H1 (cell line): ENCODE results near the gene GUCY1B1. TPM values are rescaled to one million over a fixed set of nuclear protein-coding genes. Genes with fewer than 3 reads are reported as not detected.

Experiments used
- CTCF ChIA-PET: fragments of 300-600 bp; sonication (Branson Sonifier 250); formaldehyde crosslinking; loops from one replicate; lab custom pipeline; 2021; ENCODE audit not compliant: partially characterized antibody; lab: Charles Lee
- POLR2A ChIA-PET: fragments of 300-600 bp; sonication (Branson Sonifier 250); formaldehyde crosslinking; loops from one replicate; lab custom pipeline; 2021; ENCODE audit warnings: inconsistent platforms; ENCODE audit not compliant: partially characterized antibody; lab: Charles Lee
- DNase-seq, 2 experiments: peaks; one replicate each; pipeline versions ENCODE4 v3.0.0 to v3.0.0-alpha.2; 2010 to 2022; ENCODE audit warnings: low spot score in 2 of 2, low read depth in 1 of 2, mixed read lengths in 1 of 2
- FAIRE-seq: peaks from 2 replicates; lab custom pipeline; 2011; peaks lifted over from hg19 to GRCh38; lab: Jason Lieb, UNC
- H2AFZ ChIP-seq: 2 replicates; pipeline ENCODE4 v1.8.1; 2012; ENCODE audit warnings: low read length, inconsistent platforms
- H2AK5ac ChIP-seq: 2 replicates; pipeline ENCODE4 v1.6.1; 2013; ENCODE audit warnings: low read depth, low read length
- H2BK120ac ChIP-seq: replicated peaks from 2 replicates; pipeline ENCODE3; 2013; ENCODE audit warnings: low read depth, low read length, inconsistent platforms
- H2BK12ac ChIP-seq: 2 replicates; pipeline ENCODE4 v1.6.1; 2013; ENCODE audit warnings: low read depth, low read length
- H2BK15ac ChIP-seq: 2 replicates; pipeline ENCODE4 v1.6.1; 2013; ENCODE audit warnings: low read length
- H2BK20ac ChIP-seq: 2 replicates; pipeline ENCODE4 v1.6.1; 2013; ENCODE audit warnings: low read length
- H2BK5ac ChIP-seq: 2 replicates; pipeline ENCODE4 v1.6.1; 2013; ENCODE audit warnings: low read depth, low read length
- H3K14ac ChIP-seq: 2 replicates; pipeline ENCODE4 v1.6.1; 2013; ENCODE audit warnings: inconsistent platforms; ENCODE audit not compliant: insufficient read length
- H3K18ac ChIP-seq: 2 replicates; pipeline ENCODE4 v1.6.1; 2013; ENCODE audit warnings: low read length; ENCODE audit errors: extremely low read depth
- H3K23ac ChIP-seq: 2 replicates; pipeline ENCODE4 v1.6.1; 2013; ENCODE audit warnings: inconsistent platforms; ENCODE audit not compliant: insufficient read length
- H3K23me2 ChIP-seq: 2 replicates; pipeline ENCODE4 v1.6.1; 2013; ENCODE audit warnings: low read depth, low read length
- H3K27ac ChIP-seq: 2 replicates; pipeline ENCODE4 v1.6.1; 2011; ENCODE audit warnings: low read depth, low read length, inconsistent platforms
- H3K27me3 ChIP-seq, 4 experiments: replicated peaks in 1 of 4; 1 replicate in 1 of 4; 2 replicates in 3 of 4; pipeline versions ENCODE4 v1.6.1 to v1.8.1; 2011 to 2013; ENCODE audit warnings: low read length in 3 of 4, mild to moderate bottlenecking in 3 of 4, inconsistent platforms in 2 of 4, mixed read lengths in 2 of 4, moderate library complexity in 1 of 4; ENCODE audit not compliant: control insufficient read depth in 3 of 4, insufficient read depth in 3 of 4; ENCODE audit errors: extremely low read depth in 1 of 4
- H3K36me3 ChIP-seq, 4 experiments: 2 replicates each; pipeline versions ENCODE4 v1.6.1 to v1.8.1; 2011 to 2013; ENCODE audit warnings: mild to moderate bottlenecking in 4 of 4, low read length in 3 of 4, moderate library complexity in 2 of 4, control low read depth in 1 of 4, inconsistent platforms in 1 of 4; ENCODE audit not compliant: insufficient read depth in 4 of 4, control insufficient read depth in 2 of 4
- H3K4ac ChIP-seq: replicated peaks from 2 replicates; pipeline ENCODE3; 2013; ENCODE audit warnings: low read length, low read depth, mixed read lengths, inconsistent platforms; ENCODE audit not compliant: insufficient read length
- H3K4me1 ChIP-seq, 4 experiments: replicated peaks in 1 of 4; 1 replicate in 1 of 4; 2 replicates in 3 of 4; pipeline versions ENCODE4 v1.6.1 to v1.8.1; 2011 to 2013; ENCODE audit warnings: low read length in 3 of 4, inconsistent platforms in 2 of 4, mixed read lengths in 1 of 4; ENCODE audit not compliant: insufficient read depth in 4 of 4, control insufficient read depth in 3 of 4
- H3K4me2 ChIP-seq, 2 experiments: 2 replicates each; pipeline versions ENCODE4 v1.6.1 to v1.8.1; 2011 to 2013; ENCODE audit warnings: low read depth in 2 of 2, low read length in 2 of 2, control low read depth in 1 of 2, inconsistent platforms in 1 of 2, mild to moderate bottlenecking in 1 of 2; ENCODE audit not compliant: insufficient read depth in 1 of 2
- H3K4me3 ChIP-seq, 4 experiments: fragments of 200-600, 300-600 bp in 1 of 4; sonication (generic), shearing (Covaris generic), sonication (Bioruptor Twin) in 1 of 4; 2 replicates each; pipeline versions ENCODE4 v1.5.1 to v1.8.1; 2011 to 2016; ENCODE audit warnings: low read length in 4 of 4, low read depth in 3 of 4, control low read depth in 2 of 4, inconsistent platforms in 2 of 4, mild to moderate bottlenecking in 2 of 4, mixed read lengths in 1 of 4, moderate library complexity in 1 of 4; ENCODE audit not compliant: insufficient read depth in 2 of 4; ENCODE audit errors: extremely low read depth in 1 of 4
- H3K56ac ChIP-seq: replicated peaks from 2 replicates; pipeline ENCODE3; 2013; ENCODE audit warnings: low read depth, mild to moderate bottlenecking, mixed read lengths, low read length, inconsistent platforms; ENCODE audit not compliant: insufficient read length
- H3K79me1 ChIP-seq: 2 replicates; pipeline ENCODE4 v1.6.1; 2013; ENCODE audit warnings: low read depth, low read length, control low read depth
- H3K79me2 ChIP-seq, 2 experiments: 2 replicates each; pipeline versions ENCODE4 v1.6.1 to v1.8.1; 2012 to 2013; ENCODE audit warnings: low read length in 2 of 2, mild to moderate bottlenecking in 2 of 2, inconsistent platforms in 1 of 2; ENCODE audit not compliant: insufficient read depth in 2 of 2, control insufficient read depth in 1 of 2
- H3K9ac ChIP-seq, 4 experiments: replicated peaks in 1 of 4; 1 replicate in 1 of 4; 2 replicates in 3 of 4; pipeline versions ENCODE4 v1.6.1 to v1.8.1; 2011 to 2013; ENCODE audit warnings: low read depth in 3 of 4, low read length in 3 of 4, control low read depth in 2 of 4, mild to moderate bottlenecking in 2 of 4, moderate library complexity in 2 of 4, inconsistent platforms in 1 of 4; ENCODE audit errors: extremely low read depth in 1 of 4
- H3K9me3 ChIP-seq, 2 experiments: 2 replicates each; pipeline versions ENCODE4 v1.6.1 to v1.8.1; 2012 to 2013; ENCODE audit warnings: mild to moderate bottlenecking in 2 of 2, moderate library complexity in 2 of 2, control low read depth in 1 of 2, inconsistent platforms in 1 of 2, low read depth in 1 of 2, low read length in 1 of 2, mixed read lengths in 1 of 2; ENCODE audit not compliant: insufficient read depth in 2 of 2
- H4K20me1 ChIP-seq, 2 experiments: replicated peaks in 1 of 2; 2 replicates each; pipeline versions ENCODE3 to v1.8.1; 2011 to 2013; ENCODE audit warnings: inconsistent platforms in 2 of 2, low read length in 2 of 2, mild to moderate bottlenecking in 1 of 2; ENCODE audit not compliant: insufficient read depth in 2 of 2, control insufficient read depth in 1 of 2
- H4K5ac ChIP-seq: 2 replicates; pipeline ENCODE4 v1.6.1; 2013; ENCODE audit warnings: low read length, low read depth, mixed read lengths, inconsistent platforms; ENCODE audit not compliant: insufficient read length
- H4K8ac ChIP-seq: 2 replicates; pipeline ENCODE4 v1.8.0; 2013; ENCODE audit warnings: mild to moderate bottlenecking, moderate library complexity, low read length, inconsistent platforms; ENCODE audit not compliant: insufficient read depth; ENCODE audit errors: extremely low read depth
- H4K91ac ChIP-seq: replicated peaks from 2 replicates; pipeline ENCODE3; 2013; ENCODE audit warnings: low read length, mixed read lengths, inconsistent platforms; ENCODE audit not compliant: insufficient read length
- BRCA1 ChIP-seq: IDR thresholded peaks from 2 replicates; pipeline ENCODE4 v1.6.1; 2012; ENCODE audit warnings: low read depth, low read length, improper control_type of control experiment
- JUN ChIP-seq: IDR thresholded peaks from 2 replicates; pipeline ENCODE4 v1.6.1; 2011; ENCODE audit warnings: low read depth, mild to moderate bottlenecking, improper control_type of control experiment, low read length
- MAX ChIP-seq: IDR thresholded peaks from 2 replicates; pipeline ENCODE4 v1.6.1; 2012; ENCODE audit warnings: inconsistent platforms
- NRF1 ChIP-seq: IDR thresholded peaks from 2 replicates; pipeline ENCODE4 v1.6.1; 2011; ENCODE audit warnings: mild to moderate bottlenecking, low read depth, low read length, improper control_type of control experiment
- SIX5 ChIP-seq: IDR thresholded peaks from 2 replicates; pipeline ENCODE4 v1.6.1; 2011; ENCODE audit warnings: mild to moderate bottlenecking, low read depth, low read length
- SP1 ChIP-seq: IDR thresholded peaks from 2 replicates; pipeline ENCODE4 v1.6.1; 2011; ENCODE audit warnings: low read depth, low read length
- SUZ12 ChIP-seq: fragments of 200-600 bp; sonication (generic); IDR thresholded peaks from 2 replicates; pipeline ENCODE4 v1.6.1; 2012; ENCODE audit warnings: mild to moderate bottlenecking, inconsistent platforms, low read length, moderate library complexity, mixed read lengths
- WGBS, 2 experiments: shearing (Covaris generic) in 1 of 2; methylation state at CpG; one replicate each; pipeline versions ENCODE4 v1.1.6 to v1.1.7; 2013 to 2015; ENCODE audit warnings: low lambda C conversion rate in 2 of 2, mixed read lengths in 2 of 2, inconsistent platforms in 1 of 2, low coverage in 1 of 2, missing lambda C conversion rate in 1 of 2; ENCODE audit not compliant: insufficient replicate concordance in 2 of 2, insufficient coverage in 1 of 2, insufficient read length in 1 of 2; ENCODE audit errors: extremely low coverage in 1 of 2, missing lambda C conversion rate in 1 of 2; 5-methylcytosine and 5-hydroxymethylcytosine counted together
- polyA plus RNA-seq, 7 experiments: library from polyadenylated mRNA; depleted of rRNA in 3 of 7; stranded (reverse) in 5 of 7; unstranded in 2 of 7; fragments of >200 nt in 5 of 7; fragments of 200-250 nt in 2 of 7; gene quantifications; 1 replicate in 5 of 7; 2 replicates in 1 of 7; 4 replicates in 1 of 7; pipeline versions ENCODE4 v1.2.1 to v1.2.3, GENCODE V29; 2011 to 2013; ENCODE audit warnings: missing spikeins in 2 of 7, mixed read lengths in 2 of 7
- total RNA-seq: library from RNA; stranded (reverse); fragmentation: NEBNext Ultra II Directional; extraction: Animal tissue kit (Norgen Biotek cat#: 25700); gene quantifications from 2 replicates; pipeline ENCODE4 v1.2.1, GENCODE V29; 2021

Gene GUCY1B1
- total and polyA plus RNA-seq, 2 of the 8 experiments (the other 6 are each of a cell fraction or from before 2014, with no cell fraction given), result 1.5 to 2.9 TPM

DNA sequence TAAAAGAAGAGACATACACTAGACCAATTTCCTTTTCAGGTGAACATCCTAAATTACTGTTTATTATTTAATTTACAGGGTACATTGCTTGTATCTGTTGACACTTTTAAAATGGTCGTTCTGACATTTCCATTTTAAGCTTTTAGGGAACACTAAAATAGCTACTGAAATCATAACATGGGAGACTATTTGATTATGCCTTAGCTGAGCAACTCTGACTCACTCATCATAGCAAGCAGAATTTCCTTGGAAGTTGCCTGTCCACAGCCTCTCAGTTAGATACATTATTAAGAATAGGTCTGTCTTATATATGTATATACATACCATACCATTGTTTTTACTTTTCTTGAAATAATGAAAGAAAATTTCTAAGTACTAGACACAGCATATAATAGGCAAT, 22.0 kb downstream of the GUCY1B1 start:
- H3K4me3 ChIP-seq, result no peak overlapping the region
- TF ChIP-seq SUZ12 (no peak), JUN (no peak), SIX5 (no peak), MAX (no peak), SP1 (no peak), NRF1 (no peak), BRCA1 (no peak)

More for the DNA sequence above, 22.0 kb downstream of the GUCY1B1 start:
- Histone ChIP-seq H4K8ac (no peak overlapping the region), H2BK12ac (no peak overlapping the region), H2BK15ac (no peak overlapping the region), H4K20me1 (no peaks in the 10 kb centered on the region), H3K56ac (no peak overlapping the region), H2AK5ac (no peak overlapping the region), H3K23me2 (0 out of 2 replicates have a peak, but pooled peaks cover under 1% of the 10 kb centered on the region), H2BK20ac (no peak overlapping the region), H3K4ac (no peak overlapping the region), H3K14ac (no peak overlapping the region), H3K79me2 (no peaks in the 10 kb centered on the region), H3K9me3 (no peaks in the 10 kb centered on the region), H3K18ac (no peak overlapping the region), H3K27me3 (no peaks in the 10 kb centered on the region), H3K23ac (no peak overlapping the region), H3K4me2 (no peak overlapping the region), H2BK5ac (no peak overlapping the region), H4K91ac (no peak overlapping the region), H2BK120ac (no peak overlapping the region), H4K5ac (no peak overlapping the region), H3K9ac (no peak overlapping the region), H2AFZ (no peak overlapping the region), H3K4me1 (0 out of 7 replicates have a peak, but pooled peaks cover 0 to 2% (median 0%) of the 10 kb centered on the region in 4 experiments), H3K27ac (no peak overlapping the region), H3K79me1 (no peaks in the 10 kb centered on the region), H3K36me3 (no peaks in the 10 kb centered on the region)
- ChIA-PET POLR2A (no interaction called here), CTCF (interaction anchor here (1.0 to 3.2 kb wide), 3 partner anchors 15 to 245 kb away, joined by 4 to 13 read pairs (median 4); no protein-coding TSS in a partner anchor)
- WGBS, 2 experiments, result 97% methylated on average over 1 of the region's 1 CpG; no CpG with 5 or more reads in 1 of the 2 experiments
- DNase-seq (no peak), FAIRE-seq (no peak)
